GM12891 (cell line): ENCODE measurements around the gene IGF1.

Experiments used
- PAX5 ChIP-seq: IDR thresholded peaks from 2 replicates; pipeline ENCODE4 v1.6.1; 2011; ENCODE audit warnings: low read length, moderate library complexity, mild to moderate bottlenecking; ENCODE audit not compliant: insufficient read depth, severe bottlenecking
- POLR2A ChIP-seq: IDR thresholded peaks from 2 replicates; pipeline ENCODE4 v1.6.1; 2011; ENCODE audit warnings: low read depth, low read length, control low read depth
- POLR2AphosphoS5 ChIP-seq: IDR thresholded peaks from 2 replicates; pipeline ENCODE4 v1.6.1; 2011; ENCODE audit warnings: low read depth, low read length, control low read depth
- SPI1 ChIP-seq: IDR thresholded peaks from 2 replicates; pipeline ENCODE4 v1.6.1; 2011; ENCODE audit warnings: low read depth, low read length, control low read depth
- TAF1 ChIP-seq: IDR thresholded peaks from 2 replicates; pipeline ENCODE4 v1.6.1; 2011; ENCODE audit warnings: low read depth, low read length, control low read depth

DNA sequence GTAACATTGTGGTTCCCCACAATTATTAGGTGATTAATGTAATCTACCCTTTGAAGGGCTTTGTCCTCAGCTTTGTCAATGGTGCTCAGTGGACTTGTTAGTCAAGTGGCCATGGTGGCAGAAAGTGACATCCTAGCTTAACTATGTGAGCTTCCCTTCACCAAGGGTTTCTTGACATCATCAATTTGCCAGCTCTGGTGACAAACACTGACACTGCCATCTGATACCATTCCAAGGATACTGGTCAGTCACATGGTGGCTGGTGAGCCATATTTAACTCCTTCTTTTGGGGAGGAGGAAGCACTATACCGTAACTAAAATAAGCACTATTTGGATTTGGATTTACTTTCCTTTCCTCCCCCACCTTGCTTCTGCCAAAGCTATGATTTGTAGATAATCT is 115.7 kb downstream of the IGF1 start:
- no peak for TF ChIP-seq PAX5
- TF ChIP-seq POLR2AphosphoS5 = no peak
- TF ChIP-seq POLR2A = no peak
- TF ChIP-seq TAF1 = no peak
- no peak for TF ChIP-seq SPI1
